Neural progenitor cell (in vitro differentiated cells): ENCODE measurements around the gene AEN.

Experiments used
- CTCF ChIP-seq: fragments of 200-600 bp; sonication (generic); IDR thresholded peaks from 2 replicates; pipeline ENCODE4 v1.5.1; 2017; ENCODE audit warnings: antibody characterized with exemption, mild to moderate bottlenecking
- EZH2 ChIP-seq: fragments of 200-600 bp; sonication (generic); IDR thresholded peaks from 2 replicates; pipeline ENCODE4 v1.6.1; 2017; ENCODE audit warnings: antibody characterized with exemption, mild to moderate bottlenecking, moderate library complexity

GRCh38 chr15:88608607-88609181, 12.4 kb upstream of the AEN start:
- no peak for TF ChIP-seq CTCF
- TF ChIP-seq EZH2, result no peak
